ENCODE data around the gene ZNF672. TPM values are rescaled to one million over a fixed set of nuclear protein-coding genes. Genes with fewer than 3 reads are reported as not detected.
"Not testable (repeated sequence)": the region's sequence is repeated elsewhere in the genome, so short reads cannot be mapped to it uniquely, and the experiment has no call there.

Gene ZNF672
- polyA plus RNA-seq, 4 donors = 22.1 to 26.6 (median 23.7) TPM

- not testable (repeated sequence) for DNase-seq (ENCODE audit: low read depth in 4 of 4, low spot score in 3 of 4)
These were observed 44.4 kb downstream of the ZNF672 start for GRCh38 chr1:248882427-248882826.

GRCh38 chr1:248884632-248885295, 46.7 kb downstream of the ZNF672 start:
- no peak for DNase-seq (ENCODE audit: low read depth in 4 of 4, low spot score in 3 of 4)

GRCh38 chr1:248885646-248886045, 47.6 kb downstream of the ZNF672 start:
- no peak for DNase-seq (ENCODE audit: low read depth in 4 of 4, low spot score in 3 of 4)

GRCh38 chr1:248886237-248886895, 48.3 kb downstream of the ZNF672 start:
- no peak for DNase-seq (ENCODE audit: low read depth in 4 of 4, low spot score in 3 of 4)

- not testable (repeated sequence) for DNase-seq (ENCODE audit: low read depth in 4 of 4, low spot score in 3 of 4)
These were observed 51.9 kb downstream of the ZNF672 start for GRCh38 chr1:248889914-248890243.

GRCh38 chr1:248890549-248891498, 52.8 kb downstream of the ZNF672 start:
- no peak for DNase-seq (ENCODE audit: low read depth in 4 of 4, low spot score in 3 of 4)

GRCh38 chr1:248891758-248892157, 53.7 kb downstream of the ZNF672 start:
- no peak for DNase-seq (ENCODE audit: low read depth in 4 of 4, low spot score in 3 of 4)

- no peak for DNase-seq (ENCODE audit: low read depth in 4 of 4, low spot score in 3 of 4)
These were observed 54.6 kb downstream of the ZNF672 start for GRCh38 chr1:248892590-248892989.

- no peak for DNase-seq (ENCODE audit: low read depth in 4 of 4, low spot score in 3 of 4)
These were observed 56.8 kb downstream of the ZNF672 start for GRCh38 chr1:248894837-248895236.

- no peak for DNase-seq (ENCODE audit: low read depth in 4 of 4, low spot score in 3 of 4)
These were observed 59.7 kb downstream of the ZNF672 start for GRCh38 chr1:248897412-248898337.

Other genes with a start within 250 kb of the ZNF672 start
- gene OR2T10, start 240.5 kb upstream of the ZNF672 start, polyA plus RNA-seq (ENCODE audit: insufficient read length in 4 of 4) = under 1 TPM; 0.10 to 0.26 (median 0.18) TPM
- gene OR2T11, start 203.1 kb upstream of the ZNF672 start, polyA plus RNA-seq (ENCODE audit: insufficient read length in 4 of 4) = not detected
- gene OR2T35, start 192.9 kb upstream of the ZNF672 start, polyA plus RNA-seq (ENCODE audit: insufficient read length in 4 of 4) = not detected
- not detected for gene OR2T27, start 182.7 kb upstream of the ZNF672 start, polyA plus RNA-seq (ENCODE audit: insufficient read length in 4 of 4)
- gene OR14I1, start 135.5 kb upstream of the ZNF672 start, polyA plus RNA-seq (ENCODE audit: insufficient read length in 4 of 4) = not detected
- under 1 TPM in 1 of 4 donors, not detected in 3; 0.04 TPM for gene LYPD8, start 82.5 kb upstream of the ZNF672 start, polyA plus RNA-seq (ENCODE audit: insufficient read length in 4 of 4)
- gene SH3BP5L, start 12.3 kb upstream of the ZNF672 start, polyA plus RNA-seq (ENCODE audit: insufficient read length in 4 of 4) = 10 to 100 TPM; 23.1 to 31.1 (median 24.9) TPM
- gene ZNF692, start 20.9 kb downstream of the ZNF672 start, polyA plus RNA-seq (ENCODE audit: insufficient read length in 4 of 4) = 10 to 100 TPM; 36.9 to 51.5 (median 43.7) TPM
- 10 to 100 TPM in 3 of 4 donors, 1 to 10 TPM in 1; 9.7 to 13.4 (median 12.0) TPM for gene PGBD2, start 68.0 kb downstream of the ZNF672 start, polyA plus RNA-seq (ENCODE audit: insufficient read length in 4 of 4)

Measured in right renal pelvis (tissue), 4 donors.